Stimulated activated CD4-positive, alpha-beta T cell treated with anti-CD3 and anti-CD28 coated beads, TNF-alpha, amount 100 ng/mL, for 48 hours (primary cell): ENCODE results near the gene SOX10.
"Not testable (repeated sequence)": the region's sequence is repeated elsewhere in the genome, so short reads cannot be mapped to it uniquely, and the experiment has no call there.

Source experiments
- DNase-seq, 3 donors: peaks; one replicate each; pipeline ENCODE4 v3.0.0-alpha.2; 2020; ENCODE audit warnings: low read depth in 3 of 3

SOX10 gene

DNA sequence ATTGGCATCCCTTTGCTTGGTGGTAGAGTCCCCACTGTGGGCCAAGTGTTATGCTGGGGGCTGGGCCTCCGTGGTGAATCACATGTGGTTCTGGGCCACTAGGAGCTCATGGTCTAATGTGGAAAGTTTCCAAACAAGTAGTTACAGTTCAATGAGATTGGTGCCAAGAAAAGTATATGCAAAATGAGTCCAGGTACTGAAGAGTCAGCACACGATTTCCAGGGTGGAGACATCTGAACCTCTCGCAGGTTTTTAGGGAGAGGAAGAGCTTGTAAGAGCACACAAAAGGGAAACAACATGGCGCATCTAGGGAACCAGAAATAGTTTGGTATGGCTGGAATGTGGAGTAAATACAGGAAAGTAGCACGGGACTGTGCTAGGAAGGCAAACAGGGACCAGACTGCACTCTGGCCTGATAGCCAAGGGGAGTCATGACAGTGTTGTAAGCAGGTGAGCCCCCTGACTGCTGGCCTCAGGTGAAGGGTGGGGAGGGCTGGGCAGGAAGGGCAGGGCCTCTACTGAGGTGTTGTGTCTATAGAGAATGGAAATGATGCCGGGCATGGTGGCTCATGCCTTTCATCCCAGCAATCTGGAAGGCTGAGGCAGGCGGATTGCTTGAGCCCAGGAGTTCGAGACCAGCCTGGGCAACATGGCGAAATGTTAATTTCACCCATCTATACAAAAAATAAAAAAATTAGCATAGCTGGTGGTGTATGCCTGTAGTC is 18.3 kb downstream of the SOX10 start:
- no peak for DNase-seq

DNA sequence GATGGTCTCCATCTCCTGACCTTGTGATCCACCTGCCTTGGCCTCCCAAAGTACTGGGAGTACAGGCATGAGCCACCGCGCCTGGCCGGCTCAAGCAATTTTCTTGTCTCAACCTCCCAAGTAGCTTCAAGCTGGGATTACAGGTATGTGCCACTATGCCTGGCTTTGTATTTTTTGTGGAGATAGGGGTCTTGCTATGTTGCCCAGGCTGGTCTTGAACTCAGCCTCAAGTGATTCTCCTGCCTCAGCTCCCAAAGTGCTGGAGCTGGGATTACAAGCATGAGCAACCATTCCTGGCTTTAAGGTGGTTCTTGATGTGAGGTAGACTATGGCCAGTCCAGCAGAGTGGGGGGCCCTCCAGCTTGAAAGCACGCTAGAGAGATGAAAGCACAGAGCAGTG is 23.3 kb downstream of the SOX10 start:
- no peak for DNase-seq

DNA sequence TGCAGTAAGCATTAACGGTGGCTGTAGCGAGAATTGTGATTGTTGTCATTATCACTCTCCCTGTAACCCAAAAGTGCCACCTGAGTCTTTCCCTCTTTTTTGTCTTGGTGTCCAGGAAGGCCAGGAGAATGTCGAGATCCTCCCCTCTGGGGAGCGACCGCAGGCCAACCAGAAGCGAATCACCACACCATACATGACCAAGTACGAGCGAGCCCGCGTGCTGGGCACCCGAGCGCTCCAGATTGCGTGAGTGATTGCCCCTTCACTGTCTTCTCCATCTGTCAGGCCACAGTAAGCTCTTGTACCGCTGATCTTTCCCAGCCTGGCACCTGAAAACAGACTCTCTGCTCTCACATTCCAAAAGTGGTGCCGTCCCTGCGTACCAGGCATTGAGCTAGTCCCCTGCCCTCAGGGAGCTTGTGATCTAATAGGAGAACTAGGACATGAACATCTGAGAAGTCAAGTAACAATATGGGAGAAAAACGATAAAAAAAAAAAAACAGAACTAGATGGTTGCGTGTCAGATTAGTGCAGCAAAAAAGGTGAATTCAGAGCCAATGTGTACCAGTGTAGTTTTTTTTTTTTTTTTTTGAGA is 25.0 kb downstream of the SOX10 start:
- DNase-seq: no peak

DNA sequence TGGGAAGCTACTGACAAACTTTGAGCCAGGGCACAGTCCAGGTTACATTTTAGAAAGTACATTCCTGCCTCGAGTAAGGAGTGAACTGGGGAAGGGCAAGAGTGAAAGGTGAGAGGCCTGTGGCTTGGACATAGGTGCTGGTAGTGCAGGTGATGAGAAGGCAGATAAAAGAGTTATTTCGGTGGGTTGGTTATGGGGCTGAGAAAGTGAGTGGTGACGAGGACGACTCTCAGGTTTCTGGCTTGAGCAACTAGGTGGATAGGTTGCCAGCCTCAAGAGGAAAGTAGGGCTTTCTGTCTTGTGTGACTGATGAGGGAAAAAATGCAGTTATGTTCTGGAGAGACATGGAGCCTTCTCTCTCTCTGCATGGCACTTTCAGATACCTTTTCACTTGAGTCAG is 27.1 kb downstream of the SOX10 start:
- no peak for DNase-seq

DNA sequence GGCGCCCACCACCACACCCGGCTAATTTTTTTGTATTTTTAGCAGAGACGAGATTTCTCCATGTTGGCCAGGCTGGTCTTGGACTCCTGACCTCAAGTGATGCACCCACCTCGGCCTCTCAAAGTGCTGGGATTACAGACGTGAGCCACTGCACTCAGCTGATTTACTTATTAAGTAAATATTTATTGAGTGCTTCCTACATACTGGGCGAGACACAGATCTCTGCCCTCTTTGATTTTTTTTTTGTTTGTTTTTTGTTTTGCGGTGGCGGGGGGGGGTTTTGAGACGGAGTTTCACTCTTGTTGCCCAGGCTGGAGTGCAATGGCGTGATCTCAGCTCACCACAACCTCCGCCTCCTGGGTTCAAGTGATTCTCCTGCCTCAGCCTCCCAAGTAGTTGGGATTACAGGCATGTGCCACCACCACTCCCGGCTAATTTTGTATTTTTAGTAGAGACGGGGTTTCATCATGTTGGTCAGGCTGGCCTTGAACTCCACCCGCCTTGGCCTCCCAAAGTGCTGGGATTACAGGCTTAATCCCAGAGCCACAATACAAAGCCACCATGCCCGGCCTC is 28.4 kb downstream of the SOX10 start:
- not testable (repeated sequence) for DNase-seq

DNA sequence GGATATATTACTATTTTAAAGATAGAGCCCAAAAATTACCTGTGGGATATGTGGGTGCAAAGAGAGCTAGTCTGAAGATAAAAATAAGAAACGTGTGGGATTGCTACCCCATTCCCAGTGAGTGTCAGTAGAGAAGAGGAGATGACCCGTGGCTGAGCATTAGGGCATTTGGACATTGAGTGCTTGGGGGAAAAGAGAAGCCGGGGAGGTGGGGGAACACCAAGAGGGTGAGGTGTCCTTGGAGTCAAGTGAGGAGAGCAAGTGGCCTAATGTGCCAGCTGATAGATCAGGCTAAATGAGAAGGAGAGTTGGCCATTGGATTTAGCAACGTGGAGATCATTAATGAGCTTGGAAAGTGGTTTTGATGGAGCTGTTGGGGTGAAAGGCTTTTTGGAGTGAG is 29.7 kb downstream of the SOX10 start:
- no peak for DNase-seq

DNA sequence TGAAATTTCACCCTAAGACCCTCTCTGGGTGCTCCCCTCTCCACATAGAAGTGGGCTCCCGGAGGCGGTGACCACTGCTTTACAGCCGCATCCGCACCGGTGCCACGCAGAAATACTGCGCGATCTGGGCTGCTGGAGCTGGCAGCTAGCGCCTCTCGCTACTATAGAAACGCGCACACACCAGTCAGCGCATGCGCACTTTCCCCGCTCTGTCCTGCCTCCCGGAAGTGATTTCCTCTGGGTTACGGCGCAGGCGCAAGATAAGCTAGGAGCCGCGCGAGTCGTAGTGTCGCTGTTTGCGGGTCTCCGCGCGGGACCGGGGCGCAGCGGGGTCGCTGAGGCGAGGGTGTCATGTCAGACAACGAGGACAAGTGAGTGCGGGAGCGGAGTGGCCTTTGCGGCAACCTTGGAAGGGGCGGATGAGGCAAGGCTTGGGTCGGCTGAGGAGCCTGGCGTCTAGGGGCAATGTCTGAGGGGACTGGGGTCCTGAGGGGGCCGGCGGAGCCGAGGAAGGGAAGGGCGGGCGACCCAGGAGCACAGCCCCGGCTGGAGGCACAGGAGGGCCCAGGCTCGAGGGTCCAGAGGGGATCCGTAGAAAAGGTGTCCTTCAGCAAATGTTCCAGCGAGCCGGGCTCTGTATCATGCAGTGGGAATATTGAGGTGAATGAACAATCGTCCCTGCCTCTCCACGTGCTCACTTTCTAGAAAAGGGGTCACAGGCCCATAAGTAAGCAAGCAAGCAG is 30.7 kb downstream of the SOX10 start, which contains the start of the genes C22orf23 and POLR2F:
TSS of gene C22orf23 (minus strand) at position 165 of the 743 bp plus-strand sequence. CDS start 452 bp downstream, outside the sequence.
TSS of gene POLR2F (plus strand) at position 263 of the 743 bp plus-strand sequence. CDS start at position 352, 89 bp downstream.
- DNase-seq: peak; percentile 91 to 94 (median 94)

DNA sequence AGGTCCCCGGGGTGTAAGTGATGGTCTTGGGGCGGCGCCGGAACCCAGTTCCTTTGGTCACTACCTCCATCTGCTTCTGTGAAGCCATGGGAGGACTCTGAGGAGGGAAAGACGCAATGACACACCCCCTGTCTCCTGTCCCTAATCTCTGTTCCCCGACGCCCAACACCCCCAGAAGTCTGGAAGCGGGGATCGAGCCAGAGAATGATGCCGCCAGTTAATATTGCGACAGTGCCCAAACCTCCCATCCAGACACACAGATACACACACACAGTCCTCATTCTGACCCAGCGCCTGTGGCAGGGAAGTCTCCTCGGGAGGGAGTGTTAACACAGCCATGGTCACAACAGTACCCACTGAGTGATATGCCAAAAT is 31.3 kb downstream of the SOX10 start:
- no peak for DNase-seq

DNA sequence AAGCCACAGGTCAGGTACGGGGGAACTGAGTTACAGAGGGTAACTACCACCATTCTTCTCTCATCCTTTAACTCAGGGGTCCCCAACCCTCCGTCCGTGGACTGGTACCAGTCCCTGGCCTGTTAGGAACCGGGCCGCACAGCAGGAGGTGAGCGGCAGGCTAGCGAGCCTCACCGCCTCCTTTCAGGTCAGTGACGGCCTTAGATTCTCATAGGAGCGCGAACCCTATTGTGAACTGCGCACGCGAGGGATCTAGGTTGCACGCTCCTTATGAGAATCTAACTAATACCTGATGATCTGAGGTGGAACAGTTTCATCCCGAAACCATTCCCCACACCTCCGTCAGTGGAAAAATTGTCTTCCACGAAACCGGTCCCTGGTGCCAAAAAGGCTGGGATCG is 31.7 kb downstream of the SOX10 start:
- not testable (repeated sequence) for DNase-seq

DNA sequence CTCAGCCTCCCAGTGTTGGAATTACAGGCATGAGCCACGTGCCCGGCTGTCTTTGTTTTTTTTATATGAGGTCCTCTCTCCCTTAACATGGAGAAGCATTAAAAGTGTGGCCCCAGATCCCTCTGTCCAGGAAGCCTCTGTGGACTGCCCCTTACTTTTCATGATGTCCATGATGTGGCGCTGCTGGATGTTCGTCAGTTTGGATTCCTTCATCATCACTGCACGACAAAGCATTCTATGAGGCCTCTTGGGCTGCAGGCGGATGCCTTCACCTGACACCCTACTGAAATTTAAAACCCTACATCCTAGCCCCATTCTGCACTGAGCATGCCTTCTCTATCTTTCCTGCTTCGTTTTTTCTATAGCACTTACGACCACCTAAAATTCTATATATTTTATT is 33.0 kb downstream of the SOX10 start:
- no peak for DNase-seq

DNA sequence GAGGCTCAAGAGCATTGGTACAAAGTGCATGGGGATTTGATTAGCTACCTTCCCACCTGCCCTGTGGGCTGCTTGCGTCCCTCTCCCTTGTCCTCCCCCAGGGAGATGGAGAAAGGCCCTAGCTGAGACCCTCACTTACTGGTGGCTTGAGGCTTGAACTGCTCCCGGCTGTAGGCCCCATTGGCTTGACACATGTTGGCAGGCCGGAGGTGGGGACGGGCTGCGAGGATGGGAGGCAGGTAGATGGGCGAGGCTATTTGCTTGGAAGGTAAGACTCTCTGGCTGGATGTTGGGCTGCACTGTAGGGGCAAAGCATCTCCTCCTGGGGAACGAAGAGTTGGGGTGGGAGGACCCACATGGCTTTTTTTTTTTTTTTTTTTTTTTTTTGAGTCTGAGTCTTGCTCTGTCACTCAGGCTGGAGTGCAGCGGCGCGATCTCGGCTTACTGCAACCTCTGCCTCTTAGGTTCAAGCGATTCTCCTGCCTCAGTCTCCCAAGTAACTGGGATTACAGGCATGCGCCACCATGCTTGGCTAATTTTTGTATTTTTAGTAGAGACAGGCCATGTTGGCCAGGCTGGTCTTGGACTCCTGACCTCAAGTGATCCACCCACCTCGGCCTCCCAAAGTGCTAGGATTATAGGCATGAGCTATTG is 37.1 kb downstream of the SOX10 start:
- DNase-seq: not testable (repeated sequence)

DNA sequence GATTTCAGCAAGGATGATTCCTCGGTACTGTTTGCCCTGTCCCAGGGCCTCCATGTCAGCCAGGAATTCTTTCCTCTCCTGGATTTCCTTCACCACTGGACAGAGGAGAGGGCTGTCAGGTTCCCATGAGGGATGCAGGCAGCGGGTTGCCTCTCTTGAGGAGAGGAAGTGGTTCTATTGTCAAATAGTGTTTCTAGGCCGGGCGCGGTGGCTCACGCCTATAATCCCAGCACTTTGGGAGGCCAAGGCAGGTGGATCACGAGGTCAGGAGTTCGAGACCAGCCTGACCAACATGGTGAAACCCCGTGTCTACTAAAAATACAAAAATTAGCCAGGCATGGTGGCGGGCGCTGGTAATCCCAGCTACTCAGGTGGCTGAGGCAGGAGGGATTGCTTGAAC is 39.9 kb downstream of the SOX10 start:
- DNase-seq: not testable (repeated sequence)

DNA sequence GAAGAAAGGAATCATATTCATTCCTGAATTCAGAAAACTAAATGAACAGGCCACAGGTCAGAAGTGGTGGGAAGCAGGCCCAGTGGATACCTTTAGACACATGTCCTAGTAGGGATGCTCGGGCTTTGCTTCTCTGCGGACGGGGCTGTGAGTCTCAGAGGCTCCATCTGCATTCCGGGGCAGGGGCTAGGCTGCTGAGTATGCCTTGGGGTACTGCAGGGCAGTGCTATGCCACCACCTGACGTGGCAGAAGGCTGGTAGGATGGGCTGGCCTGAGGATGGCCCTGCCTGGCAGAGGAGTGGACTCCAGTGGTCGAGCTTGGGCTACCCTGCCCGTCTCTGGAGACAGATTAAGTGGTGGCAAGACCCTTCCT is 40.5 kb downstream of the SOX10 start:
- DNase-seq: no peak

DNA sequence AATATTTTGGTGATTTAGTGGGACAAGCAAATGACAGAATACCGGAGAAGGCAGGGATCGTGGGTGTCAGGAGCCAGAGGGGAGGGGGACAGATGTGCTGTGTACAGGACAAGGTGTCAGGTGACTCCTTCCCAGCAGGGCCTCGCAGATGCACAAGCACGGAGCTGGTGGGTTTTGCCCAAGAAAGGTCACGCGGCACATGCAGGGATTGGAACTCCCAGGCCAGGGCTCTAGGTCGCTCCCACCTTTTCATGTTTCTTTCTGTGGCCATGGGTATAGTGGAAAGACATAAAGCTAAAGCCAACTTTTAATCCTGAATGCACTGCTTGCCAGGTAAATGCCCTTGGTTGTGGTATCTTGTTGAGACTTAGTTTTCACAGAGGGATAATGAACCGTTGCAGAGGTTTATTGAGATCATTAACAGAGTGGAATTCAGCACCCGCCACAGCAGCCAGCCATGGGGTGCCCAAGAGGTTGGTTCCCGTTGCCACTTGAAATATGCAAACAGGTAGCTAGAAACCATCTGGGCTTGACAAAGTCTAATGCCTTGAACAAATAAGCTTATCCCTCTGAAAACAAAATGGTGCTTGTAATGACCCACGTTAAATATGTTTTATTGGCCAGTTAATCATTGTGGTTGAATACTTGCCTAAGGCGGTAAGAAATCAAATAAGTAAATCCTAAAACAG is 41.1 kb downstream of the SOX10 start:
- no peak for DNase-seq

DNA sequence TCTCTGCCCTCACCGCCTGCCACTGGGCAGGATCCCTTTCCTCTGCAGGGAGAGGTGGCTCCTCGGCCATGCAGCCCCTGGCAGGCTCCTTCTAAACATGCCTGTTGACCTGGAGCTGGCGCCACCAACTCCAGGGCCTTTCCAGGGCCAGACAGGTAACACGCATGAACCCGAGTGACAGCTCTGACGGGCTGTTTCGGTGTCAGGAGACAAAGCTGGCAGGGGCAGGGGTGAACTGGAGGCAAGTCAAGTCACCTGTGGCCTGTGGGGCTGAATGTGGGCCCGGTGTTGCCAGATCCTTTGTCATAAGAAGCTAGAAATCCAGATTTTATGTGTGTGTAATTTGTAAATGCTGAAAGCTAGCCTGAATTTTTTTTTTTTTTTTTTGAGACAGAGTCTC is 42.2 kb downstream of the SOX10 start:
- no peak for DNase-seq

DNA sequence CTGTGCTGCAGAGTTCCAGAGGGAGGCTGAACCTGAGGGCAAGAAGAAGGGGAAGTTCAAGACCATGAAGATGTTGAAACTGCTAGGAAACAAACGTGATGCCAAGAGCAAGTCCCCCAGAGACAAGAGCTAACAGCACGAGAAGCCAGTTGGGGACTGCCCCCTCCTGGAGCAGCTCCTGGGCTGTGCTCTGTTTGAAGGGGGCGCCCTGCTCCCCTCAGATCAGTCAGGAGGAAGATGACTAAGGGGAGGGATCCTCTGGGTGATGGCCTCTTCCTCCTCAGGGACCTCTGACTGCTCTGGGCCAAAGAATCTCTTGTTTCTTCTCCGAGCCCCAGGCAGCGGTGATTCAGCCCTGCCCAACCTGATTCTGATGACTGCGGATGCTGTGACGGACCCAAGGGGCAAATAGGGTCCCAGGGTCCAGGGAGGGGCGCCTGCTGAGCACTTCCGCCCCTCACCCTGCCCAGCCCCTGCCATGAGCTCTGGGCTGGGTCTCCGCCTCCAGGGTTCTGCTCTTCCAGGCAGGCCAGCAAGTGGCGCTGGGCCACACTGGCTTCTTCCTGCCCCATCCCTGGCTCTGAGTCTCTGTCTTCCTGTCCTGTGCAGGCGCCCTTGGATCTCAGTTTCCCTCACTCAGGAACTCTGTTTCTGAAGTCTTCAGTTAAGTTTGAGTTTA is 43.5 kb downstream of the SOX10 start:
- DNase-seq: no peak

DNA sequence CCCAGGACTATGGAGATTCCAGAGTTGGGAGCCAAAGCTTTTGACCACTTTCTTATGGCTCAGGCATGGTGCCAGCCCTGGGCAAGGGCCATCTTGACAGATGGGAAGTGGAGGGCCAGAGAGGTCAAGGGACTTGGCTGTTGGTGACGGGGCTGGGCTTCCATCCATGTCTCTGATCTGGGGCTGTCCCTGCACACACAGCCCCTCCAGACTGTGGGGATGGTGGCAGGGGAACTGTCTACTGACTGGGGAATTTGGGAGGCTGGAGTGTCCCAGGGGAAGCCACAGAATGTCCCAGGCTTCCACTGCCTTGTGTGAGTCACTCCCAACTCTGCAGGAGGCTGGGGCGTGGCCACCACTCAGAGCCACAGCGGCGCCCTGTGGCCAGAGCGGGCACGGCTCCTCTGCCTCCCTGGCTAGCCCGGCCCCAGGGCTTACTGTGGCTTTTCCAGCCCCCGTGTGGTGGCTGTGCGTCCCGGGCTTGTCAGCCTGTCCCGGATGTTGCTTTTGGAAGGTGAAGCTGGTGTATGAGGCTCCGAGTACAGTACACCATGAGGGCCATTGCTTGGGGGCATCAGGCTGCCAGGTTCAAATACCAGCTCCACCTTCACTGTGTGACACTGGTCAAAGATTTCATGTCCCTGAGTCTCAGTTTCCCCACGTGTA is 50.5 kb downstream of the SOX10 start:
- DNase-seq: peak; percentile 76 to 80 (median 78)

DNA sequence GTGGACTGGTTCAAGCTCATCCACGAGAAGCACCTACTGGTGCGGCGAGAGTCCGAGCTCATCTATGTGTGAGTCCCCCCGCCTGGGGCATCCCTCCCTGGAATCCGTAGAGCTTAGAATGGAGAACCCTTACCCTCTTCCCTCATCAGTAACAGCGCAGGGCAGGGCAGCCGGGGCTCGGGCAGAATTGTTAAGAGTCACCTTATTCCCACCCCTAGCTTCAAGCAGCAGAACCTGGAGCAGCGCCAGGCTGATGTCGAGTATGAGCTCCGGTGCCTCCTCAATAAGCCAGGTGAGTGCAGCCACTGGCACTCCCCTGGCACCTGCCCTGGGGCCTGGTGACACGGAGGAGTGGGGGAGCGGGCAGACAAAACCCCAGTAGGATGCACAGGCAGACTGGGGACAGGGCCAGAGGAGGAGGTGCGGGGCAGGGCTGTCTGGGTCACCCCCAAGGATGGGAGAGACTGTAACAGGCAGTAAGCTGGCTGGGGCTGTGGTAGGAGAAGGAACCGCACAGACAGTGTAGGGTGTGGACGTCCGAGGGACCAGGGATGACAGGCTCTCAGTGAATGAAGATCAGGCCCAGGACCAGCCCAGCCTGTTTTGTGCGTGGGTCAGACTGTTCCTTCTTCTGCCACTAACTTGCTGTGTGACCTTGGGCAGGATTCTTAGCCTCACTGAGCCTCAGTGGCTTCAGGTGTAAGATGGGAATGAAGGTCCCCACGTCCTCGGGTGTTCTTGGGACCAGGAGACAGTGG is 51.4 kb downstream of the SOX10 start:
- no peak for DNase-seq

DNA sequence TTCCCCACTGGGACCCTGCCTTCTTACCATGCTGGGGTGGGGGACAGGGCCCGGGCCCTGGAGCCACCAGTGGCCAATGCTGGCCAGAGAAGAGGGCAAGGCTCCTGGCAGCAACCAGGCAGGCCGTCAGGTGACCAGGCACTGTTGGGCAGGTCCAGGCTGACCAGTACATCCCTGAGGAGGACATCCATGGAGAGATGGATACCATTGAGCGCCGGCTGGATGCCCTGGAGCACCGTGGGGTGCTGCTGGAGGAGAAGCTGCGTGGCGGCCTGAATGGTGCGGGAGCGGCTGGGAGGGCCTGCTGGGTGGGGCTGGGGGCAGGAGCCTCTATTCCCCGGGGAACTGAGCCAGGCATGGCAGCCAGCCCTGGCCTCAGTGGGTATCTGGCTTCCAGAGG is 52.0 kb downstream of the SOX10 start:
- DNase-seq: no peak
